Activated CD4-positive, alpha-beta T cell treated with anti-CD3 and anti-CD28 coated beads, Interleukin-2, amount 50 U/mL, for 16 hours (primary cell): ENCODE measurements around the gene DDX24.
"Not testable (repeated sequence)": the region's sequence is repeated elsewhere in the genome, so short reads cannot be mapped to it uniquely, and the experiment has no call there.

ENCODE experiments used
- DNase-seq: peaks from one replicate; pipeline ENCODE4 v3.0.0-alpha.2; 2020

Gene DDX24

DNA sequence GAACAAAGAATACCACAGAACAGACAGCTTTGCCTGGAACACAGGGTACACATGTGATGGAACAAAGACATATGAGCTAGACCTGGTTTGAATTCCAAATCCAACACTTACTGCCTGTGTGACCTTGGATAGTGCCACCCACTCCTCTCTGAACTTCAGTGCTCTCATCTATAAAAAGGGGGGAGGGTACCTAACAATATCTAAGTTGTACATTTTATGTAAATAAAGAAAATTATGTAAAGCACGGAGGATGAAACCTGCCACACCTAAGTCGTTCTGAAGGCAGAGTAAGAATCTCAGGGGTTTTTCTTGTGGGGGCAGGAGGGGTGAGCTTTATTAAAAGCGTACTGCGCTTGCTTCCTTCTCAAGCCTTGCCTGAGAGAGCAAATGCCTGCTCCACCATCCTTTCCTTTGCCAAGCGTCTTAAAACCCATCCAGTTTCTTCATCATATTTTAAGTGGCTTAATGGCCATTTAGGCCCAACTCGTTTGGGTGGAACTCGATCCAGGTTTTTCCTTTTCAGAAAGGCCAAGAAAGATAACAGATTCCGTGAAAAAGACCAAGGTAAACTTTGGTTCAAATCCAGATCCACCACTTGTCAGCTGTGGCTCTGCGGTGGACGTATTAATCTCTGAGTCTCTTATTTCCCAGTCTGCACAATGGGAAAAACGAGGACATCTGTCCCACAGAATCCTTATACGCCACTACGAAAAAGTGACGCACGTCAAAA lies 946 bp downstream of the DDX24 start:
- DNase-seq: no peak

DNA sequence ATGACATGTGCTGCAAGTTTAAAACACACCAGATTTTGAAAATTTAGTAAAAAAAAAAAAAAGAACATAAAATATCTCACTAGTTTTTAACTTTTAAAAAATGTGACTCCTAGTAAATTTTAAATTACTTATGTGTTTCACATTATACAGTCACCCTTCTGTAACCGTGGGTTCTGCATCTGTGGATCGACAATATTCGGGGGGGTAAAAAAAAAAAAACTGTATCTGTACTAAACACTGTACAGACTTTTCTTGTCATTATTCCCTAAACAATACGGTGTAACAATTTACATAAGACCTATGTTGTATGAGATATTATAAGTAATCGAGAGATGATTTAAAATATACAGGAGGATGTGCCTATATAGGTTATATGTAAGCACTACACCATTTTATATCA lies 3.2 kb downstream of the DDX24 start:
- no peak for DNase-seq

DNA sequence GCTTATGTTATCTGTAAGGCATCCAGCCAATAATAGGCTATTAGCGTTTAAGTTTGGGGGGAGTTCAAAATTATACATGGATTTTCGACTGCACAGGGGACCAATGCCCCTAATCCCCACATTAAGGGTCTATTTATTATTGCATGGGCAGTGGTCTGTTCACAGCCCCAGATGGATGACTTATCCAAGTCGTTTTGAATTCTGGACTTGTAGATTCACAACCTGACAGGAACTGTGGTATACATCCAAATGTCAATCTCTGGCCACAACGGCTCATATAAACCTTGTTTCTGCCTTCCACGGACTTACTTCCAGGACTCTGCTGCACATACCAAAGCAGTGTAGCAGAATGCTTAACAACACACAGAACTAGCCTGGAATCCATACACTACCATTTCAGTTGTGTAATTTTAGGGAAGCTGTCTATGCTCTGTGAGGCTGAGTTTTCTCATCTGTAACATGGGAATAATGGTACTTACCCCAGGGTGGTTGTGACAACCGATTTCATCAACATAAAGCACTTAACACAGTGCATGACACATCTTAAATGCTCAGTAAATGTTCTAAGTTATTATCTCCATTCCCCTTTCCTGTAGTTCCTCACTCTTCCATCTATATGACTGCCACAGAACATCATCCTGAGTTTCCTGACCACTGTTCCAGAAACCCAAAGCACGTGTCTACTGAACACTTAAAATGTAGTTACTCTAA lies 3.7 kb downstream of the DDX24 start:
- DNase-seq: no peak

DNA sequence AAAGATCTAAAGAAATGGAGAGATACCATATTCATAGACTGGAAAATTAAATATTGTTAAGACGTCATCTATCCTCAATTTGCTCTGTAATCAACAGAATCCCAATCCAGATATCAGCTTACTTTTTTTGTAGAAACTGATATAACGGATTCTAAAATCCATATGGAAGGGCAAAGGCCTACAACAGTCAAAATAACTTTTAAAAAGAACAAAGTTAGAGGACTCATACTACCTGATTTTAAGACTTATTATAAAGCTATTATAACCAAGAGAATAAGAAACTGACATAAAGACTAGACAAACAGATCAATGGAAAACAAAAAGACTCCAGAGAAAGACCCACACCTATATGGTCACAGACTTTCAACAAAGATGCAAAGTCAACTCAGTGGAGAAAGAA lies 6.0 kb downstream of the DDX24 start:
- no peak for DNase-seq

DNA sequence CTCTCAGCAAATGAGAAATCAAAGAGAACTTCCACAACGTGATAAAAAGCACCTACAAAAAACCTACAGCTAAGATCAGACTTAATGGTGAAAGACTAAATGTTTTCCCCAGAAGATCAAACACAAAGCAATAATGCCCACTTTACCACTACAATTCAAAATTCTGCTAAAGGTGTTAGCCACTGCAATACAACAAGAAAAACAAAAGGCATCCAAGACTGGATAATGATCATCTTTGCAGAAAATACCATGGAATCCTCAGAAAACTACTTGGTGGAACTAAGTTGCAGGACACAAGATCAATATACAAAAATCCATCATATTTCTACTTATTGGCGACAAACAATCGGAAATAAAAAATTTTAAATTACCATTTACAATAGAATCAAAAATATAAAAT lies 6.5 kb downstream of the DDX24 start:
- no peak for DNase-seq

DNA sequence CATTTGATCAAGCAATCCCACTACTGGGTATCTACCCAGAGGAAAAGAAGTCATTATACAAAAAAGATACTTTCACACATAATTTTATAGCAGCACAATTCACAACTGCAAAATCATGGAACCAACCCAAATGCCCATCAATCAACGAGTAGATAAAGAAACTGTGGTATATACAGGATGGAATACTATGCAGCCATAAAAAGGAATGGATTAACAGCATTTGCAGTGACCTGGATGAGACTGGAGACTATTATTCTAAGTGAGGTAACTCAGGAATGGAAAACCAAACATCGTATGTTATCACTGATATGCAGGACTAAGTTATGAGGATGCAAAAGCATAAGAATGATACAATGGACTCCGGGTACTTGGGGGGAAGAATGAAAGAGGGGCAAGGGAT lies 8.9 kb downstream of the DDX24 start:
- not testable (repeated sequence) for DNase-seq

DNA sequence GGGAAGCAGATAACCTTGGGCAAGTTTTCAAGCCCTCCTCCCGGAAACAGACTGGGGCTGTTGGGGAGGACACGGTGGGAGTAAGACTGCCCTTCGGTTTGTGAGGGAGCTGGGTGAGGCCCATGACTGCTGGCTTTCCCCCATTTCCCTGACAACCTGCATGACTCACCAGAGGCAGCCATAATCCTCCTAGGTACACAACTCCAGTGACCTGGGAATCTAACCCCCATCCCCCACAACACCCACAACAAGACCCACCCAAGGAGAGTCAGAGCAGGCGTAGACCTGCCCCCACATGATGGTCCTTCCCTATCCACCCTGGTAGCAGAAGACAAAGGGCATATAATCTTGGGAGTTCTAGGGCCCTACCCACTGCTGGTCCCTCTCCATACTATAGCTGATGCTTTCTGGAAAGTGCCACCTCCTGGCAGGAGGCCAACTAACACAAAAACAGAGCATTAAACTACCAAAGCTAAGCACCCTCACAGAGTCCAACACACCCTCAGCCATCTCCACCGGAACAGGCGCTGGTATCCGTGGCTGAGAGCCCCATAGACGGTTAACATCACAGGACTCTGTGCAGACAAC lies 14.8 kb downstream of the DDX24 start:
- no peak for DNase-seq

DNA sequence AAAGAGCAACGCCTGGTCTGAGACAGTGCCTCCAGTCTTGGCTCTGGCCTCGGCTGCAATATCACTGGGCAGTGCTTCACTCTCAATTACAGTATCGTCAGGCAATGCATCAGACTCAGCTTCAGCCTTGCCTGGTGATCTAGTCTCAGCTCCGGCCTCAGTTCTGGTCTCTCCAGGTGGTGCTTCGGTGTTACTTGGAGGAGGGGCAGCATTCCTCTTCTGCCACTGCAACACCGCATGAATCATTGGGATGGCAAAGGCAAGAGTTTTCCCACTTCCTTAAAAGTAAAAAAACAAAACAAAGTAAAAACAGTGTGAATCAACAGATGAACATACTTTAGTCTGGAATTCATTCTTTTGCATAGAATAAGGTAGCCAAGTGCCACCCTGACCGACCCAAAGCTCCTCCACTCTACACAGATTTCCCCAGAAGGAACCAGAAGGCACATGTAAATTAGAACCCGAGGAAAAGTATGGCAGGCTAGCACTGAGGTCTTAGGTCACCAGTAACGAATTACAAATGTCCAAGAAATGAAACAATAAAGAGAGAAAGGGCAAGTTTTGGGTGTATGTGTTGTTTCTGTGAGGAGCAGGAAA lies 18.6 kb downstream of the DDX24 start:
- no peak for DNase-seq

DNA sequence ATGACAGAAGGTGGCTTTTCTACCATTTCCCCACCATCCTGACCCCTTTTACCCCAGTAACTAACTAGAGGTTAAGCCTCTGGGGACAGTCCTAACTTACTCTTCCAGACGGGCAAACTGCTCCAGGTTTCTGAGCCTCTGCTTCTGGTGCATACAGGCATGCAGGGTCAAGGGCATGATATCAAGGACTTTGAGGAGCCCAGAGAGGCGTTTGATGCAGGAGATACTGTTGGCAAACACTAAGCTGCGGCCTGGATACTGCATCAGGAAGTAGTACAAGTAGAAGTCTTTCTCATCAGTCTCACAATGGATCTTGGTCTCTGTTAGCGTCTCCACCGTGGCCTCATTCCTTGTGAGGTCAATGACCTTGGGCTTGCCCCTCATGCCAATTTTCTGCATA lies 21.0 kb downstream of the DDX24 start:
- no peak for DNase-seq

DNA sequence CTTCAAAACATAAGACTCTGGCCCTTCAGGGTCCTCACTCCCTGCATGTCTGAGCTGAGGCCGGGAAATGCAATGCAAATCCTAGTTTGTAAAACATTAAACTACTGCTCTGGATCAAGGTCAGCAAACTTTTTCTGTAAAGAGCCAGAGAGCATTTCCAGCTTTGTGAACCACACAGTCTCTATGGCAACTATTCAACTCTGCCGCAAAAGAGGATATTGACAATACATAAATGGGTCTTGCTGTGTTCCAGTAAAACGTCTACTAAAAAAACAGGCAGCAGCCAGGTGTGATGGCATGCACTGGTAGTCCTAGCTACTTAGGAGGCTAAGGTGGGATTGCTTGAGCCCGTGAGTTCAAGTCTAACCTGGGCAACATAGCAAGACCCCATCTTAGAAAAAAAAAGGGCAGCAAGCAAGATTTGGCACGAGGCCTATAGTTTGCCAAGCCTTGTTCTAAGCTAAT lies 22.3 kb downstream of the DDX24 start:
- no peak for DNase-seq

DNA sequence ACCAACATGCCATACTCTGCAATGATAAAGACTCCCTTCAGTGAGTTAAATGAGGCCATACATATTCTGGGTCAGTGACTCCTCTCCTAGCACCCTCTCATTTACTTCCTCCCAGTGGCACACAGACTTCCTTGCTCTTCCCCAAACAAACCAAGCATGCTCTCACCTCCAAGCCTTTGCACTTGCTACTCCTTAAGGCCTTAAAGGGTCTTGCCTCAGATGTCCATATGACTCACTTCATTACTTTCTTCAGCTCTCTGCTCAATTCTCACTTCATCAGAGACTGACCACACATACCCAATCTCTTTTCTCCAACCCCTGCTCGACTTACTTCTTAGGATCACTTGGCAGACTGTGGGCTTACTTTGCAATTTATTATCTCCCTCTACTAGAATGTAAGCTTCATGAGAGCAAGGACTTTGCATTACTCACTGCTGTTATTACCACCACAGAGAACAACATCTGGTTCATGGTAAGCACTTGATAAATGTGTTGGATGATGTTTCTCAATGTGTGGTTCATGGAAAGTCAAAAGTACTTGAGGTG lies 22.8 kb downstream of the DDX24 start:
- no peak for DNase-seq

DNA sequence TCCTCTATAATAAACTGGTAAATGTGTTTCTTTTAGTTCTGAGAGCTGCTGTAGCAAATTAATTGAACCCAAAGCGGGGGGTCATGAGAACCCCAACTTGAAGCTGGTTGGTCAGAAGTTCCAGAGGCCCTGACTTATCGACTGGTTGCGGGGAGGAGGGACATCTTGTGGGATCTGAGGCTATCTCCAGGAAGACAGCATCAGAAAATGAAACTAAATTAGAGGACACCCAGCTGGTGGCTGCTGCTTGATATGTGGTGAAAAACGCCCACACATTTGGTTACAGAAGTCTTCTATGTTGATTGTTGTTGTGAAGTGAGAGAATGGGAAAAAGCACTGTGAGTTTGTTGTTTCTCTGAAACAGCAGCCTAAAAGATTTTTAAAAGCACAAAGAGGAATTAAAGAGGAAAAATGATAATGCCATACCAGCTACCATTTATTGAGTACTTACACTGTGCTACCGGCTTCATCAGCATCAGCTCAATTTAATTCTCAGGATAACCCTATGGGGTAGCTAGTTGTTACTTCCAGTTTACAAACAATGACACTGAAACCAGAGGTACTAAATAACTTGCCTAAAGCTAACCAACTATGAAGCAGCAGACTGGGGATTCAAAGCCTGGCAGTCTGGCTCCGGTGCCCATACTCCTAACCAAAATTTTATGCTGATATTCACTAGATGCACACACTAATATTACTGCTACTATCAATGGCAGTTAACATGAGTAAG lies 24.3 kb downstream of the DDX24 start:
- peak; percentile 56 for DNase-seq

DNA sequence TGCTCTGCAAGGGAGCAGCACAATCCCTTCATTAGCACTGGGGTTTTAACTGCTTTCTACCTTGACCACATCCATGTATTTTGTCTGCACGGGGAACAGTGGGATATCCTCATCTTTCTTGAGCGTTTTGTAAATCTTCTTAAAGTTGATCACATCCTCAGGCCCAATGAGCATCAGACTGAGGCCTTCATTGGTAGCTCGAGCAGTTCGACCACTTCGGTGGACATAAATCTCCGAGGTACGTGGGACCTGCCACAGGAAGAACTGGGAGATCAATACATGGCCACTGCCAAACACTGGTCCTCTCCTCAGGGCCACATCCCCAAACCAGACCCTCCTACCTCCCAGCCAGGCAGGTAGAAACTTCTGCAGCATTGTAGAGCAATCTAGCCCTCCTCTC lies 26.1 kb downstream of the DDX24 start:
- no peak for DNase-seq

DNA sequence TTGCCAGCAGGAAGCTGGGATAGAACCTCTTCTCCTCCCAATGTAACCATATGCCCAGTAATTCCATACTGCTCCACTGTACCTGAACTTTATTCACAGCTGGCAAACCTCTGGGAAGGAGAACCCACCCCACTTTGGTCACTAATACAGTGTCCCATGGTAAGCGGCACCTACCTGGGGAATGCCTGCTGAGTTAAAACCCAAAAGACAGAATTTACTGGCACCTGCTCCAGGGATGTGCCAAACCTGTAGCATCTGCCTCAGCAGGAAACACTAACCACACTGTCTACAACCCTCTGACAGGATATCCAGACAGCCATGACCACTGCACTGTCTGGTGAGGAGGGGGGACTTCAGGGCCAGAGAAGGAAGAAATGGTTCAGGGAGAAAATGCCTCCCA lies 26.6 kb downstream of the DDX24 start:
- DNase-seq: no peak

DNA sequence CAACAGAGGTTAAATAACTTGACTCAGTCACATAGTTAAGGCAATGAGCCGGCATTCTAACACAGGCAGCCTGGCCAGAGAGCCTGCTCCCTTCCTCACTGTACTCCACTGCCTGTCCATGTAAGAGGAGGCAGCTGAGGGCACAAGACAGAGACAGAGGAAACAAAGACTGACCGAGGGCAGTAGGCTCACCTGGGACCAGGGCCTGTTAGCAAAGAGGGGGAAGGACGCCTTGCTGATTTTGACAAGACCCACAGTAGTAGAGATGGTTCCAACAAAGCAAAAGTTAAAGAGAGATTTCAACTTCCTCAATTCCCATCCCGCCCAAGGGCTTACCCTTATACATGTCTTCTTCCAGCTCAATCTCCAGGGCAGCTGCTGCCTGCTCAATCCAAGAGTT lies 28.3 kb downstream of the DDX24 start:
- DNase-seq: no peak

DNA sequence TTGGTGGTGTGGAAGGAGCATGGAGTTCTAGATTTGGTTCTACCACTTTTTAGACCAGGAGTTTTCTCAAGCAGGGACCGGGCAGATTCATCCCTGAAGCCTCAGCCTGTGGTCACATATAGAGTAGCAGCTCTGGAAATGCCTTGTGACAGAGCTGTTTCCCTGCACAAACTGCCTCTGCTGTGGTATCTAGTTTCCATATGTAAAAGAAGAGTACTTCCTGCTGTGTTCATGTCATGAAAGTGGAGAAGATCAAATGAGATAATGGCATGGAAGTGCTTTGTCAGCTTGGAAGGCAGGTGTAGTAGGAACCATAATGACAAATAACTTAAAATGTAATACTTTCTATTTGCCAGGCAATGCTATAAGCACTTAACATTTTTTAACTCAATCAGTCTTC lies 28.8 kb downstream of the DDX24 start:
- peak; percentile 18 for DNase-seq

DNA sequence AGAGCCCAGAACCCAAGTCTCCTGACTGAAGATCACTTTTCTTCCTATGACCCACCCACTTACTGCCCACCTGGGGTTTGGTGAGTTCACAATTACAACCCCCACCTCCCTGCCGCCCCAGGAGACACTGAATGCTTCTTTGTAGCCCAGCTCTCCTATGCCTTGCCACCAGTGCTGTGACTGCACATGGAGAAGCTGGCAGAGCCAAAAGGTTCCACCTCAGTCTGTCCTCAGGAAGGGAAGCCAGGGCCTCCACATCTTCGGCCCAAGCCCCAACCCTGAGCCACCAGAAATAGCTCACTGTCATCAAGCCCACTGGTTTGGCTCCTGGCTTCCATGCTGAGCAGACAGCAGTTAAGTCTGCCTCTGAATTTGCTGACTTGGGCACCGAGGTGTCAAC lies 29.2 kb downstream of the DDX24 start:
- no peak for DNase-seq

DNA sequence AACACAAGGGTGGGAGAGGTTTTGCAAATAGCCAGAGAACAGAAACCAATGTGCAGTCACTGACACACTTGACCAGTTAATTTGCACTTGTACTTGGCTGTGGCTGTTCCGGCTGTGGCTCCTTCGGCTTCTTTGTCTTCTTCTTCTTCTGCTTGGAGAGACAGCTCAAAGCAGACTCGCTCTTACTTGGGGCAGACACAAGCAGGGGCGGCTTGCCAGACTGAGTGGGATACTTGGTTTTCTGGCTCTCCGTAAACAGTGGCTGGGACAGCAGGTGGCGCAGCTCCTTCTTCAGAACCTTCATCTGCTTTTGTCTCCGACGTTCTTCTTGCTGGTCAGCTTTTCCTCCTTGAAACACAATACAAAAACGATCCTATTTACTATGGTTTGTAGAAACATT lies 29.9 kb downstream of the DDX24 start:
- no peak for DNase-seq

DNA sequence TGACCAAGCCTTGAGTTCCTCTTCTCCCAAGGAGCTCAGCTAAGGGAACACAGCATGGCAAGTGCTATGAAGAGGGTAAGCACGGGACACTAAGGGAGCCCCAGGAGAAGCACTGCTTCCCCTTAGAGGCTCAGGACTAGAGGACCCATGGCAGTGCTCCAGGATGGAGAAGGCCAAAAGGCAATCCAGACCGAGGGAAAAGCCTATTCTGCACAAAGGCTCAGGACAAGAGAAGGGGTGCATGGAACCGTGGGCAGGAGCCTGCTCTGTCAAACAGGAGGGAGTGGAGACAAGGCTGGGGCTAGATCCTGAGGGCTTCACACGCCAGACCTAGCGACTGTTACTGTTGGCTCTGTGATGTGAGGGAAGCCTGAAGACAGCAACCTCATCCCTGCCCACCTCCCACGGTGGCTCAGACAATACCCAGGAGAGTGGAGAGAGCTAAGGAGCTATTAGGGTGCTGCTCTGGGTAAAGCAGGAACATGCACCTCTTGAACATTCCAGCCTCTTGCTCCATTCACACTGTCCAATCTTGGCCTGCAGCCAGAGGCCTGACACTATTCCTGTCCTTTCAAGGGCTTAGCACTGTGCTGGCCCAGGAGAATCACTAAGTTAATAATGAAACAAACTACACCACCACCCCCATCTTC lies 30.6 kb downstream of the DDX24 start:
- no peak for DNase-seq

DNA sequence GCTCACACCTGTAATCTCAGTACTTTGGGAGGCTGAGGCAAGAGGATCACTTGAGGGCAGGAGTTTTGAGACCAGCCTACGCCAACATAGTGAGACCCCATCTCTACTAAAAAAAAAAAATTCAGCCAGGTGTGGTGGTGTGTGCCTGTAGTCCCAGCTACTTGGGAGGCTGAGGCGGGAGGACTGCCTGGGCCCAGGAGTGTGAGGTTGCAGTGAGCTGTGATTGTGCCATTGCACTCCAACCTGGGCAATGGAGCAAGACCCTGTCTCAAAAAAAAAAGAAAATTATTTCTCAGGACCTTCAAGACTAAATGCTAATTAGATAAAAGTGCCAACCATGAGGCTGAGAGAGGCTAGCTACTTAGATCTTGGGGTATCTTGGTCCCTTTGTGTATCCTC lies 31.4 kb downstream of the DDX24 start:
- no peak for DNase-seq

DNA sequence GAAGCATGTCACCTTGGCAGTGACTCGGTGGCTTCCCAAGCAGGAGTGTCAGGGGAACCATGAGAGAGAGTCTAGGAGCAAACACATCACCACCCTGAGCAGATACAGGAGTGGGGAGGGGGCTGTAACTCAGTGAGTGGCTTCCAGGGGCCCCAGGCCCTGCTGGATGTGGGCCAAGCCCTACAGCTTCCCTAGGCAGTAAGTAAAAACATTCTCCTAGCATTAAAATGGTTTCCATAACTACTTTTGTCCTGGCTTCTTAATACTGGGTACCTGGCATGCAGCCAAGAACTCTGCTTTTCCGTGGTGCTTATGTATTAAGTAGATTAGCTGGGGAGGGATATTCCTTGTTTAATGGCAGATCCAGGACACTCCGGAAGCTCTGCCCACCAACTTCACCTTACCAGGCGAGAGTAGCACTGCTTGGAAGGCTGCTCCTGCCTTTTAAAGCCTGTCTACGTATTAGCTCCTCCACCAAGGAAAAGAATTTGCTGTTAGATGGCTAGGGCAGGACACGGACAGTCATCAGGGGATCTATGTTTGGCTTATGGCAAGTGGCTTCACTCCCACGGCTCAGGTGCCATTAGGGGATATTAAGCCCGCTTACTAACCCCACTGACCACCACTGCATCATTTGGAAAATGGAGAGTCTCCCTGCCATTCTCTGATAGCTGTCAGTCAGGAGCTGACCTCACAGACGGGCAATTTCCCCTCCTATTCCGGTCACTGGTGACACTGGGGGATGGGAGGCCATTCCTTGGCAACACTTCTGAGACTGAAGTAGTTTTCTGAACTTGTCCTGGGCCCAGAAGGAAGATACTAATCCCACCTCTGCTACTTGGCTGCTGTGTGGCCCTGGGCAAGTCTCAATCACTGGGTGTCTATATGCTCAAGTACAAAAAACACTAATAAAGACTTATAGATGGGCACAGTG lies 32.0 kb downstream of the DDX24 start:
- no peak for DNase-seq
